Endothelial cell of umbilical vein (primary cell): ENCODE measurements around the gene PHB1. TPM values are rescaled to one million over a fixed set of nuclear protein-coding genes. Genes with fewer than 3 reads are reported as not detected.

Experiments
- BruUV-seq: library from RNA; stranded (reverse); fragments of 400-500 nt; replicated peaks from 2 replicates; lab custom pipeline; 2021; lab: Mats Ljungman, UMichigan
- CTCF ChIA-PET: fragments of 300-600, 350-600 bp; sonication (Branson Sonifier 250); formaldehyde crosslinking; loops from one replicate; lab custom pipeline; 2021; ENCODE audit warnings: antibody characterized with exemption, inconsistent platforms; lab: Charles Lee
- POLR2A ChIA-PET: fragments of 300-600, 350-600 bp; sonication (Branson Sonifier 250); formaldehyde crosslinking; loops from one replicate; lab custom pipeline; 2021; ENCODE audit warnings: antibody characterized with exemption, inconsistent platforms; lab: Charles Lee
- DNase-seq: peaks from one replicate; pipeline ENCODE4 v3.0.0-alpha.2; 2011; ENCODE audit warnings: low read depth, low spot score
- FAIRE-seq: peaks from 2 replicates; lab custom pipeline; 2011; peaks lifted over from hg19 to GRCh38; lab: Jason Lieb, UNC
- H2AFZ ChIP-seq: 2 replicates; pipeline ENCODE4 v1.6.0; 2012; ENCODE audit warnings: low read depth, low read length, control low read depth, inconsistent platforms
- H3K27ac ChIP-seq: 2 replicates; pipeline ENCODE4 v1.5.1; 2011; ENCODE audit warnings: low read depth, mild to moderate bottlenecking, control low read depth, low read length, moderate library complexity; ENCODE audit not compliant: insufficient read depth
- H3K27me3 ChIP-seq, 2 experiments: 2 replicates each; pipeline versions ENCODE4 v1.6.0 to v1.6.1; 2011; ENCODE audit warnings: low read length in 2 of 2, mixed read lengths in 1 of 2; ENCODE audit not compliant: control insufficient read depth in 2 of 2, insufficient read depth in 2 of 2
- H3K36me3 ChIP-seq, 2 experiments: 2 replicates in 1 of 2; 3 replicates in 1 of 2; pipeline ENCODE4 v1.5.1; 2011; ENCODE audit warnings: low read length in 2 of 2, mild to moderate bottlenecking in 1 of 2, moderate library complexity in 1 of 2; ENCODE audit not compliant: control insufficient read depth in 2 of 2, insufficient read depth in 2 of 2; ENCODE audit errors: extremely low read depth in 1 of 2
- H3K4me1 ChIP-seq: 3 replicates; pipeline ENCODE4 v1.5.1; 2011; ENCODE audit warnings: mild to moderate bottlenecking, low read length; ENCODE audit not compliant: control insufficient read depth, insufficient read depth; ENCODE audit errors: extremely low read depth
- H3K4me2 ChIP-seq: 2 replicates; pipeline ENCODE4 v1.6.1; 2011; ENCODE audit warnings: low read length, control low read depth, mixed read lengths; ENCODE audit not compliant: insufficient read depth
- H3K4me3 ChIP-seq, 3 experiments: fragments of 200-600 bp in 1 of 3; sonication (generic), shearing (Covaris generic) in 1 of 3; replicated peaks in 1 of 3; 2 replicates each; pipeline ENCODE4 v1.5.1; 2011 to 2016; ENCODE audit warnings: control low read depth in 3 of 3, low read length in 3 of 3, mild to moderate bottlenecking in 2 of 3, inconsistent platforms in 1 of 3, low read depth in 1 of 3, moderate library complexity in 1 of 3; ENCODE audit not compliant: insufficient read depth in 1 of 3
- H3K79me2 ChIP-seq: 2 replicates; pipeline ENCODE4 v1.6.0; 2012; ENCODE audit warnings: low read length, inconsistent platforms; ENCODE audit not compliant: control insufficient read depth, insufficient read depth
- H3K9ac ChIP-seq: replicated peaks from 2 replicates; pipeline ENCODE3; 2011; ENCODE audit warnings: low read length, control low read depth; ENCODE audit not compliant: insufficient read depth; ENCODE audit errors: extremely low read depth
- H3K9me1 ChIP-seq: replicated peaks from 3 replicates; pipeline ENCODE4 v1.6.0; 2011; ENCODE audit warnings: mild to moderate bottlenecking, low read length; ENCODE audit not compliant: control insufficient read depth, insufficient read depth; ENCODE audit errors: extremely low read depth
- H3K9me3 ChIP-seq: replicated peaks from 2 replicates; pipeline ENCODE4 v1.5.1; 2012; ENCODE audit warnings: low read length, inconsistent platforms; ENCODE audit not compliant: control insufficient read depth, insufficient read depth
- H4K20me1 ChIP-seq: replicated peaks from 2 replicates; pipeline ENCODE3; 2011; ENCODE audit warnings: mild to moderate bottlenecking, low read length; ENCODE audit not compliant: control insufficient read depth, insufficient read depth; ENCODE audit errors: extremely low read depth
- CTCF ChIP-seq, 2 donors: IDR thresholded peaks; 1 replicate in 1 of 2; 2 replicates in 1 of 2; pipeline ENCODE4 v1.5.1; 2011; ENCODE audit warnings: low read length in 2 of 2, mild to moderate bottlenecking in 2 of 2, moderate library complexity in 2 of 2, control low read depth in 1 of 2, inconsistent platforms in 1 of 2, low read depth in 1 of 2; ENCODE audit not compliant: insufficient read depth in 1 of 2; ENCODE audit errors: extremely low read depth in 1 of 2
- EZH2 ChIP-seq: IDR thresholded peaks from 2 replicates; pipeline ENCODE4 v1.6.1; 2012; ENCODE audit warnings: borderline replicate concordance, low read depth, mild to moderate bottlenecking, moderate library complexity, low read length, inconsistent platforms; ENCODE audit not compliant: severe bottlenecking
- GATA2 ChIP-seq: IDR thresholded peaks from 2 replicates; pipeline ENCODE4 v1.7.0; 2011; ENCODE audit warnings: low read depth, mild to moderate bottlenecking, moderate library complexity, mixed read lengths, low read length; ENCODE audit not compliant: insufficient read length, insufficient read depth
- JUN ChIP-seq: IDR thresholded peaks from 2 replicates; pipeline ENCODE4 v1.6.1; 2011; ENCODE audit warnings: borderline replicate concordance, low read depth; ENCODE audit not compliant: insufficient read length, insufficient read depth
- MAX ChIP-seq: IDR thresholded peaks from 2 replicates; pipeline ENCODE4 v1.6.1; 2011; ENCODE audit not compliant: insufficient read depth, insufficient read length
- MYC ChIP-seq: IDR thresholded peaks from one replicate; pipeline ENCODE4 v1.6.1; 2011; ENCODE audit warnings: mild to moderate bottlenecking, low read depth, low read length
- POLR2A ChIP-seq: IDR thresholded peaks from 2 replicates; pipeline ENCODE4 v1.6.1; 2012; ENCODE audit warnings: low read depth, mild to moderate bottlenecking, control low read depth, low read length
- POLR2AphosphoS5 ChIP-seq: IDR thresholded peaks from 2 replicates; pipeline ENCODE4 v1.6.1; 2012; ENCODE audit warnings: low read depth, mild to moderate bottlenecking, control low read depth, low read length, moderate library complexity; ENCODE audit not compliant: insufficient read depth
- dilution Hi-C: fragments of 300-500 bp; cut with MboI; formaldehyde crosslinking; loops from one replicate; pipeline ENCODE4 v1.15.0; 2019; ENCODE audit warnings: low sequenced_read_pairs; ENCODE audit not compliant: extremely low pct_ligation_motif_present
- intact Hi-C: fragments of 100-400 bp; cut with micrococcal nuclease; formaldehyde crosslinking; loops from one replicate; pipeline ENCODE4 v1.10.0; 2022
- polyA plus RNA-seq, 4 experiments: library from polyadenylated mRNA; depleted of rRNA in 3 of 4; stranded (reverse) in 3 of 4; unstranded in 1 of 4; fragments of >200 nt; gene quantifications; 2 replicates each; pipeline versions ENCODE4 v1.2.1 to v1.2.3, GENCODE V29; 2011 to 2012; ENCODE audit warnings: missing spikeins in 1 of 4
- total RNA-seq: library from RNA; stranded (reverse); gene quantifications from 2 replicates; pipeline ENCODE4 v1.2.3, GENCODE V29; 2021

Gene PHB1
- total and polyA plus RNA-seq, 2 donors (not counting 3 experiments of a cell fraction or from before 2014, with no cell fraction given), result 222 to 287 TPM

- Histone ChIP-seq H3K79me2 (peaks cover 10% of the 10 kb centered on the region), H2AFZ (no peak overlapping the region), H3K4me1 (peaks cover 5% of the 10 kb centered on the region), H3K4me3 (no peak overlapping the region), H3K27ac (no peak overlapping the region), H3K27me3 (no peaks in the 10 kb centered on the region), H3K4me2 (no peak overlapping the region), H4K20me1 (no peaks in the 10 kb centered on the region), H3K9ac (no peak overlapping the region), H3K36me3 (peaks cover 25 to 59% of the 10 kb centered on the region in 2 experiments), H3K9me1 (no peaks in the 10 kb centered on the region), H3K9me3 (no peaks in the 10 kb centered on the region)
- FAIRE-seq (no peak), DNase-seq (no peak)
- dilution Hi-C loops (no loop called here), intact Hi-C loops (no loop called here)
- ChIA-PET POLR2A (no interaction called here), CTCF (interaction anchor here (9.9 kb wide), 1 partner anchor 147 kb away, joined by 116 read pairs; no protein-coding TSS in a partner anchor)
- BruUV-seq, result no TSS peak
- no peak for TF ChIP-seq GATA2
- TF ChIP-seq MYC, result no peak
- no peak for TF ChIP-seq POLR2A
- no peak for TF ChIP-seq JUN
- no peak for TF ChIP-seq MAX
- TF ChIP-seq POLR2AphosphoS5, result no peak
- no peak for TF ChIP-seq EZH2
- no peak for TF ChIP-seq CTCF (IDR thresholded peaks at IDR 0.05; ENCODE audit: extremely low read depth in 1 of 2, insufficient read depth in 1 of 2, low read depth in 1 of 2, low read length in 2 of 2)
Observed at GRCh38 chr17:49409066-49409465, 5.6 kb downstream of the PHB1 start.
